Measurements from ENCODE around the gene BCL10. TPM values are rescaled to one million over a fixed set of nuclear protein-coding genes. Genes with fewer than 3 reads are reported as not detected.

The BCL10 gene
- total RNA-seq, 2 experiments from 2014 or later: 50.0 to 52.0 TPM

DNA sequence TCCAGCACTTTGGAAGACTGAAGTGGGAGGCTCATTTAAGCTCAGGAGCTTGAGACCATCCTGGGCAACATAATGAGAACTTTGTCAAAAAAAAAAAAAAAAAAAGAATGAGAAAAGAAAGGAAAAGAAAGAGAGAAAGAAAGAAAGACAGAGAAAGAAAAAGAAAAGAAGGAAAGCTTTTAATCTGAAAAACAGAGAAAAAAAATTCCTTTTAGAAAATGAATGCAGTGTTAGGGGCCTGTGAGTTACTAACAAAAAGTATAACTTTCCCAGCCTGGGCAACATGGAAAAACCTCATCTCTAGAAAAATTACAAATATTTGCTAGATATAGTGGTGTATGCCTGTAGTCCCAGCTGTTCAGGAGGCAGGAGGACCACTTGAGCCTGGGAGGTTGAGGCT lies 59.7 kb downstream of the BCL10 start:
- POLR2A ChIA-PET: no interaction called here
- H3K4me1 ChIP-seq (ENCODE audit: insufficient read depth, low read length): no peaks in the 10 kb centered on the region
- no peaks in the 10 kb centered on the region for H3K4me1 Mint-ChIP-seq (ENCODE audit: low read depth)
- H3K36me3 Mint-ChIP-seq (ENCODE audit: low read depth): no peaks in the 10 kb centered on the region
- no peaks in the 10 kb centered on the region for H3K9me3 Mint-ChIP-seq
- CTCF ChIA-PET: no interaction called here
- H3K4me3 Mint-ChIP-seq: no peak overlapping the region
- peaks cover 55% of the 10 kb centered on the region for H3K27me3 Mint-ChIP-seq
- peaks cover 0 to 6% of the 10 kb centered on the region in 2 experiments for H3K27me3 ChIP-seq (ENCODE audit: control insufficient read depth in 1 of 2, insufficient read depth in 2 of 2, low read length in 2 of 2)
- no peak for ATAC-seq (ENCODE audit: poor library complexity)
- intact Hi-C loops (cut with DNase I, micrococcal nuclease): no loop called here
- H3K36me3 ChIP-seq (ENCODE audit: insufficient read depth, low read length): no peaks in the 10 kb centered on the region
- no peak overlapping the region for H3K27ac ChIP-seq (ENCODE audit: low read depth in 1 of 2, low read length in 2 of 2)
- H3K27ac Mint-ChIP-seq: no peak overlapping the region
- no peak for DNase-seq
- no peaks in the 10 kb centered on the region for H3K9me3 ChIP-seq (ENCODE audit: control insufficient read depth in 1 of 2, insufficient read depth in 1 of 2, low read length in 2 of 2)
- no peak overlapping the region for H3K4me3 ChIP-seq (ENCODE audit: low read length)
- TF ChIP-seq, protein P1, sequence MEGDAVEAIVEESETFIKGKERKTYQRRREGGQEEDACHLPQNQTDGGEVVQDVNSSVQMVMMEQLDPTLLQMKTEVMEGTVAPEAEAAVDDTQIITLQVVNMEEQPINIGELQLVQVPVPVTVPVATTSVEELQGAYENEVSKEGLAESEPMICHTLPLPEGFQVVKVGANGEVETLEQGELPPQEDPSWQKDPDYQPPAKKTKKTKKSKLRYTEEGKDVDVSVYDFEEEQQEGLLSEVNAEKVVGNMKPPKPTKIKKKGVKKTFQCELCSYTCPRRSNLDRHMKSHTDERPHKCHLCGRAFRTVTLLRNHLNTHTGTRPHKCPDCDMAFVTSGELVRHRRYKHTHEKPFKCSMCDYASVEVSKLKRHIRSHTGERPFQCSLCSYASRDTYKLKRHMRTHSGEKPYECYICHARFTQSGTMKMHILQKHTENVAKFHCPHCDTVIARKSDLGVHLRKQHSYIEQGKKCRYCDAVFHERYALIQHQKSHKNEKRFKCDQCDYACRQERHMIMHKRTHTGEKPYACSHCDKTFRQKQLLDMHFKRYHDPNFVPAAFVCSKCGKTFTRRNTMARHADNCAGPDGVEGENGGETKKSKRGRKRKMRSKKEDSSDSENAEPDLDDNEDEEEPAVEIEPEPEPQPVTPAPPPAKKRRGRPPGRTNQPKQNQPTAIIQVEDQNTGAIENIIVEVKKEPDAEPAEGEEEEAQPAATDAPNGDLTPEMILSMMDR (IDR thresholded peaks at IDR 0.05): no peak

Other genes with a start within 250 kb of the BCL10 start
- under 1 TPM; 0.14 to 0.22 TPM for gene MCOLN3, start 228.1 kb downstream of the BCL10 start, total RNA-seq
- gene SYDE2, start 75.6 kb downstream of the BCL10 start, total RNA-seq: 1 to 10 TPM; 6.4 to 6.9 TPM
- 10 to 100 TPM; 62.4 to 66.6 TPM for gene C1orf52, start 17.0 kb downstream of the BCL10 start, total RNA-seq
- not detected for gene DDAH1, start 188.5 kb upstream of the BCL10 start, total RNA-seq